Prostate gland (tissue), 2 donors: Measurements from ENCODE around the gene PPP1R8. TPM values are rescaled to one million over a fixed set of nuclear protein-coding genes. Genes with fewer than 3 reads are reported as not detected.
A peak's percentile ranks its signal among the peaks of the same experiment; 100 is the strongest.
"Not testable (repeated sequence)": the region's sequence is repeated elsewhere in the genome, so short reads cannot be mapped to it uniquely, and the experiment has no call there.

Experiments
- DNase-seq: peaks from one replicate; pipeline ENCODE4 v3.0.0-alpha.2; 2019; ENCODE audit warnings: low spot score
- H3K27ac ChIP-seq, 2 donors: fragments of 200-600 bp; sonication (generic); 2 replicates each; pipeline ENCODE4 v1.5.1; 2017 to 2019
- H3K27me3 ChIP-seq: fragments of 200-600 bp; sonication (generic); replicated peaks from 2 replicates; pipeline ENCODE4 v1.5.1; 2019; ENCODE audit not compliant: insufficient read depth
- H3K36me3 ChIP-seq, 2 donors: fragments of 200-600 bp; sonication (generic); 1 replicate in 1 of 2; 2 replicates in 1 of 2; pipeline versions ENCODE4 v1.5.1 to v1.8.1; 2017 to 2019
- H3K4me1 ChIP-seq: fragments of 200-600 bp; sonication (generic); replicated peaks from 2 replicates; pipeline ENCODE4 v1.5.1; 2019
- H3K4me3 ChIP-seq, 2 donors: fragments of 200-600 bp; sonication (generic); 2 replicates each; pipeline ENCODE4 v1.5.1; 2017 to 2019
- H3K9me3 ChIP-seq: fragments of 200-600 bp; sonication (generic); 2 replicates; pipeline ENCODE4 v1.5.1; 2017
- CTCF ChIP-seq, 4 experiments: fragments of 200-600 bp in 2 of 4; fragments of 450-650 bp in 2 of 4; sonication (generic) in 2 of 4; IDR thresholded peaks; 1 replicate in 3 of 4; 2 replicates in 1 of 4; pipeline ENCODE4 v1.5.1; 2016 to 2019; ENCODE audit warnings: antibody characterized with exemption in 4 of 4, mild to moderate bottlenecking in 2 of 4, moderate library complexity in 2 of 4
- POLR2A ChIP-seq: fragments of 450-650 bp; IDR thresholded peaks from one replicate; pipeline ENCODE4 v1.6.1; 2016; ENCODE audit warnings: antibody characterized with exemption, mild to moderate bottlenecking
- POLR2AphosphoS5 ChIP-seq: sonication (generic); formaldehyde crosslinking; IDR thresholded peaks from one replicate; pipeline ENCODE4 v1.6.1; 2017; ENCODE audit warnings: antibody characterized with exemption
- WGBS: methylation state at CpG from one replicate; pipeline ENCODE4 v1.1.5; 2018; 5-methylcytosine and 5-hydroxymethylcytosine counted together
- intact Hi-C: fragments of 100-400 bp; cut with DNase I; formaldehyde crosslinking; loops from one replicate; pipeline ENCODE4 v1.14.2; 2022
- total RNA-seq, 2 donors: library from RNA; depleted of rRNA; stranded (reverse); fragments of >200 nt; gene quantifications; one replicate each; pipeline ENCODE4 v1.1.0, GENCODE V29; 2016

The PPP1R8 gene
- total RNA-seq, 2 donors from 2014 or later = 37.8 to 64.5 TPM

GRCh38 chr1:27849951-27850350 lies 19.4 kb downstream of the PPP1R8 start:
- Histone ChIP-seq H3K4me3 (no peak overlapping the region), H3K4me1 (no peaks in the 10 kb centered on the region), H3K27ac (no peak overlapping the region), H3K27me3 (no peaks in the 10 kb centered on the region), H3K36me3 (peaks cover 11 to 15% of the 10 kb centered on the region in 2 donors), H3K9me3 (no peaks in the 10 kb centered on the region)
- intact Hi-C loops = no loop called here
- TF ChIP-seq POLR2AphosphoS5 (no peak), POLR2A (no peak), CTCF (IDR thresholded peaks at IDR 0.05) (no peak)
- WGBS = 91% methylated on average over 7 of the region's 7 CpGs
- DNase-seq = no peak

- Histone ChIP-seq H3K9me3 (no peaks in the 10 kb centered on the region), H3K27me3 (no peaks in the 10 kb centered on the region), H3K27ac (no peak overlapping the region), H3K4me3 (no peak overlapping the region), H3K4me1 (no peaks in the 10 kb centered on the region), H3K36me3 (no peaks in the 10 kb centered on the region)
- no peak for DNase-seq
- no peak for TF ChIP-seq POLR2AphosphoS5
- no peak for TF ChIP-seq CTCF (IDR thresholded peaks at IDR 0.05)
- no peak for TF ChIP-seq POLR2A
- intact Hi-C loops = loop anchor here (5.0 kb wide), 1 partner anchor 122 kb away; no protein-coding TSS in a partner anchor
- WGBS = 87% methylated on average over 6 of the region's 6 CpGs
Observed at GRCh38 chr1:27855085-27855484, 24.5 kb downstream of the PPP1R8 start.

GRCh38 chr1:27856561-27857343 lies 26.2 kb downstream of the PPP1R8 start:
- no peak overlapping the region for H3K27ac ChIP-seq
- no peaks in the 10 kb centered on the region for H3K4me1 ChIP-seq
- 63% methylated on average over 12 of the region's 12 CpGs for WGBS
- intact Hi-C loops = loop anchor here (5.0 kb wide), 1 partner anchor 121 kb away; no protein-coding TSS in a partner anchor
- DNase-seq = no peak
- no peak overlapping the region for H3K4me3 ChIP-seq
- no peaks in the 10 kb centered on the region for H3K36me3 ChIP-seq
- H3K9me3 ChIP-seq = no peaks in the 10 kb centered on the region
- TF ChIP-seq CTCF (IDR thresholded peaks at IDR 0.05) (no peak), POLR2A (no peak), POLR2AphosphoS5 (no peak)
- no peaks in the 10 kb centered on the region for H3K27me3 ChIP-seq

- not testable (repeated sequence) for DNase-seq
- 81% methylated on average over 11 of the region's 11 CpGs for WGBS
- intact Hi-C loops = loop anchor here (5.0 kb wide), 1 partner anchor 120 kb away; no protein-coding TSS in a partner anchor
Observed at GRCh38 chr1:27857552-27857951, 27.0 kb downstream of the PPP1R8 start.

GRCh38 chr1:27858072-27858948 lies 27.7 kb downstream of the PPP1R8 start:
- WGBS = 23% methylated on average over 10 of the region's 10 CpGs
- Histone ChIP-seq H3K27me3 (no peaks in the 10 kb centered on the region), H3K4me3 (no peak overlapping the region), H3K27ac (no peak overlapping the region), H3K4me1 (no peaks in the 10 kb centered on the region), H3K36me3 (no peaks in the 10 kb centered on the region), H3K9me3 (no peaks in the 10 kb centered on the region)
- DNase-seq = peak; percentile 79
- no peak for TF ChIP-seq POLR2A
- peak; percentile 76 to 95 (median 85) for TF ChIP-seq CTCF (IDR thresholded peaks at IDR 0.05)
- peak; percentile 71 for TF ChIP-seq POLR2AphosphoS5
- intact Hi-C loops = loop anchor here (5.0 kb wide), 1 partner anchor 119 kb away; no protein-coding TSS in a partner anchor

More at GRCh38 chr1:27857552-27857951, 27.0 kb downstream of the PPP1R8 start:
- H3K27me3 ChIP-seq, H3K36me3 ChIP-seq, H3K4me3 ChIP-seq, H3K4me1 ChIP-seq, H3K27ac ChIP-seq, H3K9me3 ChIP-seq: not testable (repeated sequence)
